H1 (cell line): Measurements from ENCODE around the gene NRXN3. TPM values are rescaled to one million over a fixed set of nuclear protein-coding genes. Genes with fewer than 3 reads are reported as not detected.

ENCODE experiments used
- polyA plus RNA-seq, 7 experiments: library from polyadenylated mRNA; depleted of rRNA in 3 of 7; stranded (reverse) in 5 of 7; unstranded in 2 of 7; fragments of >200 nt in 5 of 7; fragments of 200-250 nt in 2 of 7; gene quantifications; 1 replicate in 5 of 7; 2 replicates in 1 of 7; 4 replicates in 1 of 7; pipeline versions ENCODE4 v1.2.1 to v1.2.3, GENCODE V29; 2011 to 2013; ENCODE audit warnings: missing spikeins in 2 of 7, mixed read lengths in 2 of 7
- total RNA-seq: library from RNA; stranded (reverse); fragmentation: NEBNext Ultra II Directional; extraction: Animal tissue kit (Norgen Biotek cat#: 25700); gene quantifications from 2 replicates; pipeline ENCODE4 v1.2.1, GENCODE V29; 2021
- TF ChIP-seq, protein P1 (sequence below): fragments of 300-600 bp; sonication (generic); IDR thresholded peaks from 2 replicates; pipeline ENCODE4 v1.7.1; 2012; ENCODE audit warnings: low read length, moderate library complexity, mild to moderate bottlenecking, inconsistent platforms; ENCODE audit not compliant: insufficient replicate concordance

The NRXN3 gene
- total and polyA plus RNA-seq, 2 of the 8 experiments (the other 6 are each of a cell fraction or from before 2014, with no cell fraction given): 2.6 to 4.1 TPM

DNA sequence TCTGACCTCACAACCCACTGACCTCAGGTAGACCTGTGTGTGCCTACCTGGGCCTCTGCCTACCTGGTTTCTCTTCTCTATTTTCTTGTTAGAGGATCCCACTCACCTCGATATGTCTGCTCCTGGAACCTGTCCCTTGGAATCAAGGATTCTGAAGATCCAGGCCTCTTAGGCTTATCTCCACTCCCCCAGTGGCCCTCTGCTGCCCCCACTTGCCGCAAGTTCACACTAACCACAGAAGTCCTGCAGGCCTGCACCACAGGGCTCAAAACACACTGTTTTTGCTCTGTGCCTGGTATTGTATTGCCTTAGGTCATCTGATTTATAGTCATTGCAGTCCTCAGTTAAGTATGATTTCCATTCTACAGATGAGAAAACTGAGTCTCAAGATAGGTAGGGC lies 15.3 kb upstream of the NRXN3 start (continued):
- TF ChIP-seq, protein P1, sequence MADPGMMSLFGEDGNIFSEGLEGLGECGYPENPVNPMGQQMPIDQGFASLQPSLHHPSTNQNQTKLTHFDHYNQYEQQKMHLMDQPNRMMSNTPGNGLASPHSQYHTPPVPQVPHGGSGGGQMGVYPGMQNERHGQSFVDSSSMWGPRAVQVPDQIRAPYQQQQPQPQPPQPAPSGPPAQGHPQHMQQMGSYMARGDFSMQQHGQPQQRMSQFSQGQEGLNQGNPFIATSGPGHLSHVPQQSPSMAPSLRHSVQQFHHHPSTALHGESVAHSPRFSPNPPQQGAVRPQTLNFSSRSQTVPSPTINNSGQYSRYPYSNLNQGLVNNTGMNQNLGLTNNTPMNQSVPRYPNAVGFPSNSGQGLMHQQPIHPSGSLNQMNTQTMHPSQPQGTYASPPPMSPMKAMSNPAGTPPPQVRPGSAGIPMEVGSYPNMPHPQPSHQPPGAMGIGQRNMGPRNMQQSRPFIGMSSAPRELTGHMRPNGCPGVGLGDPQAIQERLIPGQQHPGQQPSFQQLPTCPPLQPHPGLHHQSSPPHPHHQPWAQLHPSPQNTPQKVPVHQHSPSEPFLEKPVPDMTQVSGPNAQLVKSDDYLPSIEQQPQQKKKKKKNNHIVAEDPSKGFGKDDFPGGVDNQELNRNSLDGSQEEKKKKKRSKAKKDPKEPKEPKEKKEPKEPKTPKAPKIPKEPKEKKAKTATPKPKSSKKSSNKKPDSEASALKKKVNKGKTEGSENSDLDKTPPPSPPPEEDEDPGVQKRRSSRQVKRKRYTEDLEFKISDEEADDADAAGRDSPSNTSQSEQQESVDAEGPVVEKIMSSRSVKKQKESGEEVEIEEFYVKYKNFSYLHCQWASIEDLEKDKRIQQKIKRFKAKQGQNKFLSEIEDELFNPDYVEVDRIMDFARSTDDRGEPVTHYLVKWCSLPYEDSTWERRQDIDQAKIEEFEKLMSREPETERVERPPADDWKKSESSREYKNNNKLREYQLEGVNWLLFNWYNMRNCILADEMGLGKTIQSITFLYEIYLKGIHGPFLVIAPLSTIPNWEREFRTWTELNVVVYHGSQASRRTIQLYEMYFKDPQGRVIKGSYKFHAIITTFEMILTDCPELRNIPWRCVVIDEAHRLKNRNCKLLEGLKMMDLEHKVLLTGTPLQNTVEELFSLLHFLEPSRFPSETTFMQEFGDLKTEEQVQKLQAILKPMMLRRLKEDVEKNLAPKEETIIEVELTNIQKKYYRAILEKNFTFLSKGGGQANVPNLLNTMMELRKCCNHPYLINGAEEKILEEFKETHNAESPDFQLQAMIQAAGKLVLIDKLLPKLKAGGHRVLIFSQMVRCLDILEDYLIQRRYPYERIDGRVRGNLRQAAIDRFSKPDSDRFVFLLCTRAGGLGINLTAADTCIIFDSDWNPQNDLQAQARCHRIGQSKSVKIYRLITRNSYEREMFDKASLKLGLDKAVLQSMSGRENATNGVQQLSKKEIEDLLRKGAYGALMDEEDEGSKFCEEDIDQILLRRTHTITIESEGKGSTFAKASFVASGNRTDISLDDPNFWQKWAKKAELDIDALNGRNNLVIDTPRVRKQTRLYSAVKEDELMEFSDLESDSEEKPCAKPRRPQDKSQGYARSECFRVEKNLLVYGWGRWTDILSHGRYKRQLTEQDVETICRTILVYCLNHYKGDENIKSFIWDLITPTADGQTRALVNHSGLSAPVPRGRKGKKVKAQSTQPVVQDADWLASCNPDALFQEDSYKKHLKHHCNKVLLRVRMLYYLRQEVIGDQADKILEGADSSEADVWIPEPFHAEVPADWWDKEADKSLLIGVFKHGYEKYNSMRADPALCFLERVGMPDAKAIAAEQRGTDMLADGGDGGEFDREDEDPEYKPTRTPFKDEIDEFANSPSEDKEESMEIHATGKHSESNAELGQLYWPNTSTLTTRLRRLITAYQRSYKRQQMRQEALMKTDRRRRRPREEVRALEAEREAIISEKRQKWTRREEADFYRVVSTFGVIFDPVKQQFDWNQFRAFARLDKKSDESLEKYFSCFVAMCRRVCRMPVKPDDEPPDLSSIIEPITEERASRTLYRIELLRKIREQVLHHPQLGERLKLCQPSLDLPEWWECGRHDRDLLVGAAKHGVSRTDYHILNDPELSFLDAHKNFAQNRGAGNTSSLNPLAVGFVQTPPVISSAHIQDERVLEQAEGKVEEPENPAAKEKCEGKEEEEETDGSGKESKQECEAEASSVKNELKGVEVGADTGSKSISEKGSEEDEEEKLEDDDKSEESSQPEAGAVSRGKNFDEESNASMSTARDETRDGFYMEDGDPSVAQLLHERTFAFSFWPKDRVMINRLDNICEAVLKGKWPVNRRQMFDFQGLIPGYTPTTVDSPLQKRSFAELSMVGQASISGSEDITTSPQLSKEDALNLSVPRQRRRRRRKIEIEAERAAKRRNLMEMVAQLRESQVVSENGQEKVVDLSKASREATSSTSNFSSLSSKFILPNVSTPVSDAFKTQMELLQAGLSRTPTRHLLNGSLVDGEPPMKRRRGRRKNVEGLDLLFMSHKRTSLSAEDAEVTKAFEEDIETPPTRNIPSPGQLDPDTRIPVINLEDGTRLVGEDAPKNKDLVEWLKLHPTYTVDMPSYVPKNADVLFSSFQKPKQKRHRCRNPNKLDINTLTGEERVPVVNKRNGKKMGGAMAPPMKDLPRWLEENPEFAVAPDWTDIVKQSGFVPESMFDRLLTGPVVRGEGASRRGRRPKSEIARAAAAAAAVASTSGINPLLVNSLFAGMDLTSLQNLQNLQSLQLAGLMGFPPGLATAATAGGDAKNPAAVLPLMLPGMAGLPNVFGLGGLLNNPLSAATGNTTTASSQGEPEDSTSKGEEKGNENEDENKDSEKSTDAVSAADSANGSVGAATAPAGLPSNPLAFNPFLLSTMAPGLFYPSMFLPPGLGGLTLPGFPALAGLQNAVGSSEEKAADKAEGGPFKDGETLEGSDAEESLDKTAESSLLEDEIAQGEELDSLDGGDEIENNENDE: no peak
